GM23248 (cell line): ENCODE data around the gene MGMT. TPM values are rescaled to one million over a fixed set of nuclear protein-coding genes. Genes with fewer than 3 reads are reported as not detected.

Experiments
- DNase-seq: peaks from one replicate; pipeline ENCODE4 v3.0.0-alpha.2; 2015
- H2AFZ ChIP-seq: fragments of 200-600 bp; sonication (generic); 2 replicates; pipeline ENCODE4 v1.6.1; 2016; ENCODE audit warnings: antibody characterized with exemption
- H3F3A ChIP-seq: fragments of 200-600 bp; sonication (generic); 2 replicates; pipeline ENCODE4 v1.6.1; 2016; ENCODE audit warnings: mild to moderate bottlenecking, antibody characterized with exemption, mixed run types; ENCODE audit not compliant: insufficient read depth
- H3K27ac ChIP-seq: fragments of 200-600 bp; sonication (generic); 2 replicates; pipeline ENCODE4 v1.5.1; 2016; ENCODE audit warnings: mild to moderate bottlenecking
- H3K27me3 ChIP-seq: fragments of 200-600 bp; sonication (generic); replicated peaks from 2 replicates; pipeline ENCODE4 v1.6.1; 2016; ENCODE audit warnings: mild to moderate bottlenecking; ENCODE audit not compliant: insufficient read depth
- H3K36me3 ChIP-seq: fragments of 200-600 bp; sonication (generic); 2 replicates; pipeline ENCODE4 v1.6.1; 2016; ENCODE audit warnings: low read depth, mild to moderate bottlenecking
- H3K4me1 ChIP-seq: fragments of 200-600 bp; sonication (generic); 2 replicates; pipeline ENCODE4 v1.6.1; 2016; ENCODE audit warnings: mild to moderate bottlenecking; ENCODE audit not compliant: insufficient read depth
- H3K4me2 ChIP-seq: fragments of 200-600 bp; sonication (generic); one replicate; pipeline ENCODE4 v1.6.1; 2016; ENCODE audit warnings: mild to moderate bottlenecking; ENCODE audit not compliant: unreplicated experiment
- H3K4me3 ChIP-seq: fragments of 200-600 bp; sonication (generic); 2 replicates; pipeline ENCODE4 v1.5.1; 2016; ENCODE audit warnings: mild to moderate bottlenecking
- H3K79me2 ChIP-seq: fragments of 200-600 bp; sonication (generic); 2 replicates; pipeline ENCODE4 v1.6.1; 2016; ENCODE audit warnings: mild to moderate bottlenecking; ENCODE audit not compliant: insufficient read depth
- H3K9ac ChIP-seq: fragments of 200-600 bp; sonication (generic); 2 replicates; pipeline ENCODE4 v1.6.1; 2016; ENCODE audit warnings: mild to moderate bottlenecking
- H3K9me2 ChIP-seq: fragments of 200-600 bp; sonication (generic); 2 replicates; pipeline ENCODE4 v1.6.1; 2016; ENCODE audit warnings: mixed run types, mild to moderate bottlenecking, moderate library complexity; ENCODE audit not compliant: insufficient read depth
- H3K9me3 ChIP-seq: fragments of 200-600 bp; sonication (generic); one replicate; pipeline ENCODE4 v1.6.1; 2017; ENCODE audit warnings: low read depth
- H4K20me1 ChIP-seq: fragments of 200-600 bp; sonication (generic); 2 replicates; pipeline ENCODE4 v1.6.0; 2016; ENCODE audit not compliant: insufficient read depth
- EZH2 ChIP-seq: fragments of 200-600 bp; sonication (generic); IDR thresholded peaks from 2 replicates; pipeline ENCODE4 v1.6.1; 2018; ENCODE audit warnings: antibody characterized with exemption, mild to moderate bottlenecking; ENCODE audit not compliant: insufficient read depth, poor library complexity, severe bottlenecking
- EZH2phosphoT487 ChIP-seq: fragments of 200-600 bp; sonication (generic); IDR thresholded peaks from 2 replicates; pipeline ENCODE4 v1.6.1; 2018; ENCODE audit warnings: antibody characterized with exemption, moderate library complexity, mild to moderate bottlenecking, low read depth; ENCODE audit not compliant: insufficient read depth
- WGBS, 2 experiments: methylation state at CpG; one replicate each; pipeline ENCODE4 v1.1.6; 2015 to 2017; ENCODE audit warnings: low lambda C conversion rate in 2 of 2, low coverage in 1 of 2; ENCODE audit errors: missing lambda C conversion rate in 2 of 2; 5-methylcytosine and 5-hydroxymethylcytosine counted together
- in situ Hi-C: fragments of 300-500 bp; cut with MboI; formaldehyde crosslinking; loops from 2 replicates; pipeline ENCODE4 v1.15.0; 2020
- polyA plus RNA-seq: library from polyadenylated mRNA; unstranded; fragments of >200 nt; fragmentation: Nextera tagmentation; extraction: Ambion mirVana; gene quantifications from 2 replicates; pipeline ENCODE4 v1.2.1, GENCODE V29; 2016
- total RNA-seq: library from RNA; depleted of rRNA; stranded (reverse); fragments of >200 nt; shearing (Covaris generic); gene quantifications from 2 replicates; pipeline ENCODE4 v1.2.3, GENCODE V29; 2014

Gene MGMT
- total and polyA plus RNA-seq, 2 experiments from 2014 or later, result 28.5 to 35.1 TPM

- Histone ChIP-seq H3K4me1 (0 out of 2 replicates have a peak, but pooled peaks cover 4% of the 10 kb centered on the region), H3K9me2 (no peaks in the 10 kb centered on the region), H3F3A (no peaks in the 10 kb centered on the region), H3K27ac (no peak overlapping the region), H3K9me3 (no peaks in the 10 kb centered on the region), H3K36me3 (no peaks in the 10 kb centered on the region), H3K9ac (no peak overlapping the region), H3K27me3 (no peaks in the 10 kb centered on the region), H4K20me1 (no peaks in the 10 kb centered on the region), H2AFZ (no peak overlapping the region), H3K79me2 (no peaks in the 10 kb centered on the region), H3K4me2 (no peak overlapping the region), H3K4me3 (no peak overlapping the region)
- in situ Hi-C loops, result no loop called here
- DNase-seq, result no peak
- WGBS, 2 experiments, result 92 to 93% methylated on average over 21 of the region's 21 CpGs
- TF ChIP-seq EZH2 (no peak), EZH2phosphoT487 (no peak)
These were observed 292.4 kb downstream of the MGMT start for GRCh38 chr10:129759214-129760002.

- H2AFZ ChIP-seq, result no peak overlapping the region
- no peak overlapping the region for H3K9ac ChIP-seq
- in situ Hi-C loops, result no loop called here
- H3K9me2 ChIP-seq, result no peaks in the 10 kb centered on the region
- H3K27me3 ChIP-seq, result no peaks in the 10 kb centered on the region
- no peak overlapping the region for H3K4me3 ChIP-seq
- H3K4me2 ChIP-seq, result no peak overlapping the region
- H3F3A ChIP-seq, result no peaks in the 10 kb centered on the region
- H3K36me3 ChIP-seq, result no peaks in the 10 kb centered on the region
- H3K9me3 ChIP-seq, result no peaks in the 10 kb centered on the region
- no peak overlapping the region for H3K27ac ChIP-seq
- DNase-seq, result no peak
- WGBS, 2 experiments, result 88 to 94% methylated on average over 11 of the region's 11 CpGs
- H4K20me1 ChIP-seq, result no peaks in the 10 kb centered on the region
- no peaks in the 10 kb centered on the region for H3K79me2 ChIP-seq
- TF ChIP-seq EZH2phosphoT487, result no peak
- H3K4me1 ChIP-seq, result 0 out of 2 replicates have a peak, but pooled peaks cover 4% of the 10 kb centered on the region
These were observed 292.9 kb downstream of the MGMT start for GRCh38 chr10:129760003-129760315.

GRCh38 chr10:129760416-129760815 lies 293.4 kb downstream of the MGMT start:
- Histone ChIP-seq H3K27me3 (no peaks in the 10 kb centered on the region), H3K4me1 (0 out of 2 replicates have a peak, but pooled peaks cover 4% of the 10 kb centered on the region), H3K27ac (no peak overlapping the region), H3K36me3 (no peaks in the 10 kb centered on the region), H4K20me1 (no peaks in the 10 kb centered on the region), H3K79me2 (no peaks in the 10 kb centered on the region), H3K9me2 (no peaks in the 10 kb centered on the region), H3K9me3 (no peaks in the 10 kb centered on the region), H3K9ac (no peak overlapping the region), H2AFZ (no peak overlapping the region), H3F3A (no peaks in the 10 kb centered on the region), H3K4me3 (no peak overlapping the region), H3K4me2 (no peak overlapping the region)
- TF ChIP-seq EZH2 (no peak), EZH2phosphoT487 (no peak)
- DNase-seq, result no peak
- in situ Hi-C loops, result no loop called here
- WGBS, 2 experiments, result 94 to 99% methylated on average over 7 of the region's 7 CpGs

GRCh38 chr10:129761197-129761972 lies 294.3 kb downstream of the MGMT start:
- no peak for DNase-seq
- WGBS, 2 experiments, result 93 to 94% methylated on average over 24 of the region's 24 CpGs
- Histone ChIP-seq H4K20me1 (no peaks in the 10 kb centered on the region), H3K9me3 (no peaks in the 10 kb centered on the region), H3K4me2 (no peak overlapping the region), H3K4me1 (0 out of 2 replicates have a peak, but pooled peaks cover 4% of the 10 kb centered on the region), H3F3A (no peaks in the 10 kb centered on the region), H3K27ac (no peak overlapping the region), H3K9me2 (no peaks in the 10 kb centered on the region), H3K36me3 (no peaks in the 10 kb centered on the region), H3K9ac (no peak overlapping the region), H2AFZ (no peak overlapping the region), H3K27me3 (no peaks in the 10 kb centered on the region), H3K4me3 (no peak overlapping the region), H3K79me2 (no peaks in the 10 kb centered on the region)
- TF ChIP-seq EZH2phosphoT487 (no peak), EZH2 (no peak)
- in situ Hi-C loops, result no loop called here
